Immature natural killer cell (primary cell): ENCODE data around the gene NYAP2. TPM values are rescaled to one million over a fixed set of nuclear protein-coding genes. Genes with fewer than 3 reads are reported as not detected.
A peak's percentile ranks its signal among the peaks of the same experiment; 100 is the strongest.

Experiments
- DNase-seq, 3 donors: peaks; one replicate each; pipeline ENCODE4 v3.0.0; 2022; ENCODE audit warnings: mixed read lengths in 1 of 3
- H3K27ac Mint-ChIP-seq, 6 donors: one replicate each; pipeline ENCODE4 v1.8.0; 2020; ENCODE audit warnings: mixed read lengths in 6 of 6, mild to moderate bottlenecking in 5 of 6, inconsistent platforms in 4 of 6, moderate library complexity in 3 of 6
- H3K27me3 Mint-ChIP-seq, 3 donors: one replicate each; pipeline ENCODE4 v1.8.0; 2020 to 2021; ENCODE audit warnings: low read depth in 3 of 3, mild to moderate bottlenecking in 3 of 3, mixed read lengths in 3 of 3, moderate library complexity in 3 of 3, inconsistent platforms in 1 of 3
- H3K36me3 Mint-ChIP-seq, 3 donors: one replicate each; pipeline ENCODE4 v1.8.0; 2020; ENCODE audit warnings: mixed read lengths in 3 of 3, inconsistent platforms in 2 of 3, mild to moderate bottlenecking in 2 of 3
- H3K4me1 Mint-ChIP-seq, 2 donors: one replicate each; pipeline ENCODE4 v1.8.0; 2020; ENCODE audit warnings: inconsistent platforms in 2 of 2, mild to moderate bottlenecking in 2 of 2, mixed read lengths in 2 of 2, moderate library complexity in 1 of 2
- H3K4me3 Mint-ChIP-seq, 5 donors: one replicate each; pipeline ENCODE4 v1.8.0; 2020; ENCODE audit warnings: mild to moderate bottlenecking in 5 of 5, mixed read lengths in 5 of 5, inconsistent platforms in 3 of 5, moderate library complexity in 3 of 5
- H3K9me3 Mint-ChIP-seq, 6 donors: one replicate each; pipeline ENCODE4 v1.8.0; 2020; ENCODE audit warnings: mild to moderate bottlenecking in 6 of 6, mixed read lengths in 6 of 6, inconsistent platforms in 4 of 6, moderate library complexity in 3 of 6
- polyA plus RNA-seq, 3 donors: library from polyadenylated mRNA; unstranded; fragments of 300-500 nt; fragmentation: Illumina TruSeq; gene quantifications; one replicate each; pipeline ENCODE4 v1.2.3, GENCODE V29; 2021

The NYAP2 gene
- polyA plus RNA-seq, 3 donors from 2014 or later, result not detected

- H3K4me1 Mint-ChIP-seq, result no peaks in the 10 kb centered on the region
- no peak for DNase-seq
- peaks cover 0 to 5% (median 1%) of the 10 kb centered on the region in 6 donors for H3K9me3 Mint-ChIP-seq
- no peak overlapping the region for H3K4me3 Mint-ChIP-seq
- no peak overlapping the region for H3K27ac Mint-ChIP-seq
- H3K36me3 Mint-ChIP-seq, result no peaks in the 10 kb centered on the region
- peaks cover 0 to 5% (median 4%) of the 10 kb centered on the region in 3 donors for H3K27me3 Mint-ChIP-seq
These were observed 250.5 kb downstream of the NYAP2 start for GRCh38 chr2:225650041-225650440.

DNA sequence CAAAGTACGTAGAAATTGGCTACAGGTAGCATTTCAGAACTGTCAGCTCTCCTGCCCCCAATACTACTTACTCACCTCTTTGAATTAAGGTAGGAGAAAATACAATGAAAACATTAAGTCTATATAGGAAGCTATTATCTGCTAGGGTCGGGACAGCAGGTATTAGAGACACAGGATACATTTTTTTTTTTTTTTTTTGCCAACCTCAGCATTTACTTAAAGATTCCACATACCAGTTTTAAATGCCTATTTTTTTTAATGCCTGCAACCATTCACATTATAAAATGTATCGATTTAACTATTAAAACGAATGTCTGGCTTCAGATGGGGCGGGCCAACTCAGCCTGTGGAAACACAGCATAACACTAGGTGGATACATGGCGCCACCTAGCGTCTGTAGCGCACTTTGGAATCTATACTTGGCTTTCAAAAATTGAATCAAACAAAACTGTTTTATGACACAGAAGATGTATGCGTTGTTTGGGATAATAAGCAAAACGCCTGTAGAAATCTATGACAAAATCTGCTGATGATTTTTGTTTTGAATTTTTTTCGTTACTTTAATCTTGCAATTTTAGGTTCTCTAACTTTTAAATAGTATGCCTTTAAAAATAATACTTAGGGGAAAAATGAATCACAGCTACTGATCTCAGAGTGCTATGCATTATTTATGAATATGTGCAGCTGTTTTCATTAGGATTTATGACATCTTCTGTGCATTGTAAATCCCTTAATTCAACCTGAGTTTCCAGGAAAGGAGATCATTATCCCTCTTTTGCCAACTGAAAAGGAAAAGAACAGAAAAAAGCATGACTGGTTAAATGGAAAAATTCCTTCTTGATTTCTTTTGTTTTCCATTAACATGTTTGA, 261.0 kb downstream of the NYAP2 start:
- Mint-ChIP-seq H3K36me3 (no peaks in the 10 kb centered on the region), H3K4me3 (no peak overlapping the region), H3K27ac (no peak overlapping the region), H3K9me3 (peaks cover 0 to 1% (median 0%) of the 10 kb centered on the region in 6 donors), H3K27me3 (peaks cover 3 to 18% (median 4%) of the 10 kb centered on the region in 3 donors), H3K4me1 (no peaks in the 10 kb centered on the region)
- peak; percentile 21 to 47 (median 34) for DNase-seq

DNA sequence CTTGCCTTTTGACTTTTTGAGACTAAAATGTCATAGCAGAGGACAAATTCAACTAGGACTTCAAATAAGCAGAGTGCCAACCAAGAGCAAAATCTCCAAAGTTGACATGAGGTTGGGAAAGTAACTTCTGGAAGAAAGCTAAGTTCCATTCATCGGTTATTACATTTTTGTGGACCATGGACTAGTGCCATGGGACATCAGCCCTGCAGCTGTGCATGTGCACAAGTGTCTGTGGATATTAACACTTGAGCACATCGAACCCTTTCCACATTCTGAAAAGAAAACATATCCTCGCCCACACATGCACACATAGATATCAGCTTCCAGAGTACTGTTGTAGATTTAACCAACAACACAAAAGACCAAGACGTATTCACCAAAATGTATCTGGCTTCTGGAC, 262.6 kb downstream of the NYAP2 start:
- H3K27ac Mint-ChIP-seq, result no peak overlapping the region

GRCh38 chr2:225667445-225667844, 267.9 kb downstream of the NYAP2 start:
- Mint-ChIP-seq H3K27ac (no peak overlapping the region), H3K4me3 (no peak overlapping the region), H3K4me1 (no peaks in the 10 kb centered on the region), H3K36me3 (no peaks in the 10 kb centered on the region), H3K27me3 (peaks cover 1 to 7% (median 6%) of the 10 kb centered on the region in 3 donors), H3K9me3 (no peaks in the 10 kb centered on the region)
- no peak for DNase-seq

More for the DNA sequence above, 262.6 kb downstream of the NYAP2 start:
- Mint-ChIP-seq H3K4me3 (no peak overlapping the region), H3K9me3 (no peaks in the 10 kb centered on the region), H3K4me1 (no peaks in the 10 kb centered on the region), H3K36me3 (no peaks in the 10 kb centered on the region), H3K27me3 (peaks cover 4 to 15% (median 7%) of the 10 kb centered on the region in 3 donors)
- DNase-seq, result no peak

- Mint-ChIP-seq H3K4me3 (no peak overlapping the region), H3K27me3 (peaks cover 0 to 7% (median 1%) of the 10 kb centered on the region in 3 donors), H3K27ac (no peak overlapping the region), H3K4me1 (no peaks in the 10 kb centered on the region), H3K36me3 (no peaks in the 10 kb centered on the region), H3K9me3 (no peaks in the 10 kb centered on the region)
- DNase-seq, result peak; percentile 10 to 28 (median 10)
These were observed 269.2 kb downstream of the NYAP2 start for GRCh38 chr2:225668606-225669266.

DNA sequence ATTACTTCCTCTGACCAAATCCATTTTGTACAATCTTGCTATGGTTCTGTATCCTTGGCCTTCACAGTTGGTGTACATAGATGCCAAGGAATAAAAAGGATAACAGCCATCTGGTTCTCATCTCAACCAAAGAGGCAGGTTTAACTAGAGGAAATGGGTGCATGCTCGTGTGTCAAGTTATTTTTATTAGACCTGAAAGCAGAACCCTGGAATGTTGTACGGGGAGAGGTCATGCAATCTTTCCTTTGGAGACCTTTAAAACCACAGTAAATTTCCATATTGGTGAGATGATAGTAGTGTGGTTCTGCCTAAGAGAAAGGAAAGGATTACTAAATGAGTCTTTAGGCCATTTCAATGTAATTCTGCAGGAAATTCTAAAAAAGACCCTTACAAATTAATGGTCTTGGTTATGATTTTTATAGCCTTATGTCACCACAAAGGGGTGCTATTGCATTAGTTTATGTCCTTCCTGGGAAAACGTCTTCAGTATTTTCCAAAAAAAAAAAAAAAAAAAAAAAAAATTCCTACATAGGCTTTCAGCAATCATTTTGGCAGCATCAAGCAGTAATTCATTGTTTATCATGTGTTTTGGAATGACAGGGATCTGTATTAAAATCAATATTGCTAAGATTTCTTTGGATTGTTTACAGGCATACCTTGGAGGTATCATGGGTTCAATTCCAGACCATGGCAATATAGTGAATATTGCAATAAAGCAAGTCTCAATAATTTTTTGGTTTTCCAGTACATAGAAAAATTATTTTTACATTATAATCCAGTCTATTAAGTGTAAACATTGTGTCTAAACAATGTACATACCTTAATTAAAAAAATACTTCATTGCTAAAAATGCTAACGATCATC, 270.8 kb downstream of the NYAP2 start:
- DNase-seq, result no peak

DNA sequence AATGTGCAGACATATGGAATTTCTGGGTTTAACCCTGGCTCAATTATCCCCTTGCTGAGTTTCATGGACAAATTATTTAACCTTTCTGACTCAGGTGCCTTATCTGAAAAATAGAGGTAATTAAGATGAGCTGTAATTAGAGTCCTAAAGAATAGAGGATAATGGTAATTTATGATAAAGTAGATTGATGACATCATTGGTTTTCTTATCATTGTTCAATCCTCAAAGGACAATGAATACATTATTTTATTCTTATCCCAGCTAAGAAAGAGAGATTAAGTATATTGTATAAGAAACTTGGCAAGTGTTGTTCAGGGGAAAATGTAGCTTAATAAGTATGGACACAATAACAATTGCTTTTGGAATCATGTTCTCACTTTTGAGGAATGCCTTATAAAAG, 279.3 kb downstream of the NYAP2 start:
- Mint-ChIP-seq H3K4me1 (no peaks in the 10 kb centered on the region), H3K9me3 (no peaks in the 10 kb centered on the region)
- no peak for DNase-seq

More for the DNA sequence above, 270.8 kb downstream of the NYAP2 start:
- Mint-ChIP-seq H3K36me3 (no peaks in the 10 kb centered on the region), H3K9me3 (no peaks in the 10 kb centered on the region), H3K4me1 (no peaks in the 10 kb centered on the region), H3K27me3 (peaks cover 0 to 3% (median 1%) of the 10 kb centered on the region in 3 donors), H3K4me3 (no peak overlapping the region), H3K27ac (no peak overlapping the region)

DNA sequence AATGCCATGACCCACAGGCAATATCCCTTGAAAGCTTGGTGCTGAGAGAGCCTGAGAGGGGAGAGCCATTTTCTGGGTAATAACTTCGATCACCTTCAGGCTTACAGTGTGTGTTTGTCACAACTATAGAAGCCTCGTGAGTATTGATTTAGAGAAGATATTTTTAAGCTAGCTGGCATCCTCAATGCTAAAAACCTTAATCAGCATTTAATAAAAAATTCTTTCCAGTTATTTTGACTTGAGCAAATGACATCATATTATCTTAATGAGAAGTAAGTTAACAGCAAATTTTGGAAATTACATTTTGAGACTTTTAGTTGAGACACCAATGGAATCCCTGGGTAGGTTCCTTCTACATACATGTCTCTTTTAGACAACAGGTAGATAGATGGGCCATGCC, 283.7 kb downstream of the NYAP2 start:
- H3K27ac Mint-ChIP-seq, result no peak overlapping the region

More for the DNA sequence above, 279.3 kb downstream of the NYAP2 start:
- no peak overlapping the region for H3K27ac Mint-ChIP-seq
- H3K27me3 Mint-ChIP-seq, result peaks cover 0 to 2% (median 0%) of the 10 kb centered on the region in 3 donors
- no peak overlapping the region for H3K4me3 Mint-ChIP-seq
- H3K36me3 Mint-ChIP-seq, result no peaks in the 10 kb centered on the region

GRCh38 chr2:225690153-225690552, 290.6 kb downstream of the NYAP2 start:
- no peaks in the 10 kb centered on the region for H3K9me3 Mint-ChIP-seq
- H3K4me1 Mint-ChIP-seq, result no peaks in the 10 kb centered on the region
- no peak for DNase-seq
- no peaks in the 10 kb centered on the region for H3K27me3 Mint-ChIP-seq
- no peak overlapping the region for H3K4me3 Mint-ChIP-seq
- H3K36me3 Mint-ChIP-seq, result no peaks in the 10 kb centered on the region
- no peak overlapping the region for H3K27ac Mint-ChIP-seq

More for the DNA sequence above, 283.7 kb downstream of the NYAP2 start:
- Mint-ChIP-seq H3K4me1 (no peaks in the 10 kb centered on the region), H3K36me3 (no peaks in the 10 kb centered on the region), H3K4me3 (no peak overlapping the region), H3K9me3 (no peaks in the 10 kb centered on the region), H3K27me3 (peaks cover 0 to 2% (median 0%) of the 10 kb centered on the region in 3 donors)
- DNase-seq, result no peak

DNA sequence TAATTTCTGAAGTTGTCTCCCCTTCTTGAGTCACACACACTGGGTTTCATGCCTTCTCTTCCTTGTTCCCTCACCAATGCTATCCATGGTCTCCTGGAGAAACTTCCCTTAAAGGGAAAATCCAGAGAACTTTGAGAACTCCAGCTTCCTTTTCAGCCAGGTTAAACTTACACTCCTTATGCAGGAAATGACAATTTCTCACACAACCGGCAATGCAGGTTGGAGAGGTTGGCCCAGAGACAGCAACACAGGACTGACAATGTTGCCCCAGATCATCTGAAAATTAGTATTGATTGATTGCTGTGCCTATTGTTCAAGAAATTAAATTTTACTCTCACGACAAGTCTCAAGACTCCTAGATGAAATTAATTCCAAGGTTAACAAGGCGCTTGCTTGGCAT, 292.2 kb downstream of the NYAP2 start:
- Mint-ChIP-seq H3K4me3 (no peak overlapping the region), H3K27ac (no peak overlapping the region), H3K9me3 (no peaks in the 10 kb centered on the region), H3K36me3 (no peaks in the 10 kb centered on the region), H3K4me1 (no peaks in the 10 kb centered on the region), H3K27me3 (peaks cover 0 to 3% (median 0%) of the 10 kb centered on the region in 3 donors)
- no peak for DNase-seq

DNA sequence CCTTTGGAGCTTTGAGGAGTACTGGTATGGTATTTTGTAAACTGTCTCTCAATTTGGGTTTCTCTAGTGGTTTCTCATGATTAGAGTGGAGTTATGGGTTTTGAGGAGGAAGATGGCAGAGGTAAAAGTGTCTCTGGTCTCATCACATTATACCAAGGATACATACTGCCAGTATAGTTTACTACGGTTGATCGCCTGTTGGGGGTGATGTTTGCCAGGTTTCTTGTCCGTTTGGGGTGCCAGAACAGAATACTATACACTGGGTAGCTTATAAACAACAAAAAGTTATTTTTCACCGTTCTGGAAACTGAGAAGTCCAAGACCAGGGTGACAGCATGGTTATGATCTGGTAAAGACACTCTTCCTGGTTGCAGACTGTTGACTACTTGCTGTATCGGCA, 293.7 kb downstream of the NYAP2 start:
- Mint-ChIP-seq H3K27ac (no peak overlapping the region), H3K36me3 (no peaks in the 10 kb centered on the region), H3K4me1 (no peaks in the 10 kb centered on the region), H3K4me3 (no peak overlapping the region), H3K27me3 (peaks cover 0 to 3% (median 0%) of the 10 kb centered on the region in 3 donors), H3K9me3 (no peaks in the 10 kb centered on the region)
- no peak for DNase-seq

DNA sequence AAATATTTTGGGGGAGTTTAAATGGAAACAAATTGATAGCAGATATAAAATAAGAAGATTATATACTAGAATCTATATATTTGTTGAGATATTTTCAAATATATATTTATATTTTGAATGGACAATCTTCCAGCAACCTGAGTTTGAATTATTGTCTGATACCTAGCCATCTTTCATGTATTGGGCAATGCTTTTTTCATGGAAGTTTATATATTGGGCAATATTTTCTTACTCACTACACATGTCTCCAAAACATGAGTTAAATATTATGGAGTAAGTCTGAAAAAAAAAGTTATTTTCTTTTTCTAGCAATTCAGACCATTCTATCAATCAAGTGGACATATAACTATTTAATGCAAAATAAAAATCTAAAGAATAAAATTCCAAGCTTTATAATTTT, 295.2 kb downstream of the NYAP2 start:
- Mint-ChIP-seq H3K4me3 (no peak overlapping the region), H3K9me3 (no peaks in the 10 kb centered on the region), H3K4me1 (no peaks in the 10 kb centered on the region), H3K36me3 (no peaks in the 10 kb centered on the region), H3K27me3 (peaks cover 0 to 3% (median 0%) of the 10 kb centered on the region in 3 donors), H3K27ac (no peak overlapping the region)
- no peak for DNase-seq

- H3K4me3 Mint-ChIP-seq, result no peak overlapping the region
- H3K27ac Mint-ChIP-seq, result no peak overlapping the region
- H3K9me3 Mint-ChIP-seq, result peaks cover 0 to 4% (median 0%) of the 10 kb centered on the region in 6 donors
- H3K27me3 Mint-ChIP-seq, result peaks cover 0 to 3% (median 0%) of the 10 kb centered on the region in 3 donors
- no peaks in the 10 kb centered on the region for H3K36me3 Mint-ChIP-seq
- DNase-seq, result no peak
- no peaks in the 10 kb centered on the region for H3K4me1 Mint-ChIP-seq
These were observed 298.4 kb downstream of the NYAP2 start for GRCh38 chr2:225697936-225698335.
